ENCODE measurements around the gene IL13RA1.
"Not testable (repeated sequence)": the region's sequence is repeated elsewhere in the genome, so short reads cannot be mapped to it uniquely, and the experiment has no call there.

The IL13RA1 gene

DNA sequence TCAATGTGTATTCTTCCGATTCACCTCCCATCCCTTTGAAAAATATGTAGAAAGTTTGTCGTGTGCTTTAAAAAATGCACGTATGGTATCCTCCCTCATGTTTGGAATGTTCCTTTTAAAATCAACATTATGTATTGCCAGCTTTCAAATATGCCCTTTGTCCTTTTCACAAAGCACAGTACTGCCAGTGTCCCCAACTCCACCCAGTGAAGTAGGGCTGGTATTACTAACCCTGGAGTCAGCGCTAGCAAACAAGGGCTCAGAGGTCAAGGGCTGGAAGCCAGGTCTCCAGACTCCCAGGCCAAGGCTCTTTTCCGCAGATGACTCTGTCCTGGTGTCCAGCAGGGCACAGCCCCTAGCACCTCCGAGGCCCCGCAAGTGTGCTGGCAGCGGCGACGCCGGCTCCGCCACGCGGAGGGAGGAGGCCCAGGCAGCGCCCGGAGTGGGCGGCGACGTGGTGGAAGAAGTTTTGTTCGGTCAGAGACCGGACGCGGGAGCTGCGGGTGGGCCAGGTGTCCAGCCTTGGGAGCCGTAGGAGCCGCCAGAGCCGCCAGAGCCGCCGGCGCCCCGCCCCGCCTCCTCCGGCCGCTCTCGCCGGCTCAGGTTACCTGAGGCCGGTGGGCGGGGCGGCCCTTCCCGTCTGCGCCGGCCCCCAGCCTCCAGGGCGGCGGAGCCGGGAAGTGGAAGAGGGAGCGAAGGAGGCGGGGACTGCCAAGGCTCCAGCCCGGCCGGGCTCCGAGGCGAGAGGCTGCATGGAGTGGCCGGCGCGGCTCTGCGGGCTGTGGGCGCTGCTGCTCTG lies at the start of gene IL13RA1:
Gene IL13RA1, plus strand, starts transcription at position 720 of the 799 bp plus-strand sequence. Its CDS starts 33 bp downstream, at position 753.
- peak; percentile 58 for DNase-seq (ENCODE audit: low spot score)

DNA sequence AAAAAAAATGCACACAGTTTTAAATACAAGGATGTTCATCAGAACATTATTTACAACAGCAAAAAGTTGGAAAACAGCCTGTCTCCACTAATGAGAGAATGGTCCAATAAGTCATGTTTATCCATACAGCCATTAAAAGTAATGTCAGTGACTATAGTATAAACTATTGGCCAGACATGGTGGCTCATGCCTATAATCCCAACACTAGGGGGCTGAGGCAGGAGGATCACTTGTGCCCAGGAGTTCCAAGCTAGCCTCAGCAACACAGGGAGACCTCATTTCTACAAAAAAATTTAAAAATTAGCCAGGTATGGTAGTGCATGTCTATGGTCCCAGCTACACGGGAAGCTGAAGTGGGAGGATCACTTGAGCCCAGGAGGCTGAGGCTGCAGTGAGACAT lies 48.1 kb upstream of the IL13RA1 start:
- no peak for DNase-seq (ENCODE audit: low spot score)

DNA sequence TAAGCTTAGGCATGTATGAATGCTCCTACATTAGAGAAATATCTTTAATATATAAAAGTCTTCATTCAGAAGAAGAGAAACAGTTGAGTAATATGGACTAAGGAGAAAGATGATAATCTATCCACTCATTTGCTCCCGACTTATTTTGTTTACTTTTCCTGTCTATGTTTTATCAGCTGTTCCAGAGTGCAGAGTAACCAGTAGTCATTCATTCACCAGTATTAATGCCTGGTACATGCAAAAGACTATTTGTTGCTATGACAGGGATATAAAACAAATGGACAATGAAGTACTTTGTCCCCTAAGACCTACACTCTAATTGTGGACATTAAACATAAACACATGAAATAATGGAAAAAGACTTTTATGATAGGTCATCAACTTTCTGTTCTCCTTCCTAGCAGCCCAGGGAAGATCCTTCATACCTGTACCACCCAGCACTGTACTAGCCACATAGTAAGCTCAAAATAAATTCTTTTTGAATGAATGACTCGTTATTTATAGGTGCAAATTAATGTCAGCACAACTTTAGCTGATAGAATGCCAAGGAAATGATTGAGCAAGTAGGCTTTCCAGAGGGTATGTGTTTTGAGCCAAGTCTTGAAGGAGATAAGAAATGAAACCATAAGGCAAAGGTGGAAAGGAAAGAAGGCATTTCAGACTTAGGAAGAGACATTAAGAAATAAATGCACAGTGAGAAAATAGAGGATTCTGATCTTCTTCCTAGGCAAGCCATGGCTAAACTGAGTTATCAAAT lies 45.0 kb upstream of the IL13RA1 start:
- DNase-seq (ENCODE audit: low spot score) = no peak

DNA sequence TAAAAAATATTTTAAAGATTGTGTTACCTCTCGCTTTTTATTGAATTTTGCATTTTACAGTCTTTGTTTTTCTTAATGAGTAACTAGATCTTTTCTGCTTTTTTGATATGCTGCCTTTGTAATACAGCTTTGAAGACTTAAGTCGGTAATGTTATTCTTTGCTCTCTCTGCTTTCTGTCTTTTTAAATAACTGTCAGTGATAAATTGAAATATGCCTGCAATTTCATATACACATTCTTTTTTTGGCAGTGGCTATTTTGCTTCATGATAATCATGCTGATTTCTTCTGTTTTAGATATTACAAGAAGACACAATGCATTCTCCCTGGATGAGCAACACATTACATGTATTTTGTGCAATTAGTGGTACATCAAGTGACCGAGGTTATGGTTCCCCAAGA lies 42.0 kb upstream of the IL13RA1 start:
- no peak for DNase-seq (ENCODE audit: low spot score)

DNA sequence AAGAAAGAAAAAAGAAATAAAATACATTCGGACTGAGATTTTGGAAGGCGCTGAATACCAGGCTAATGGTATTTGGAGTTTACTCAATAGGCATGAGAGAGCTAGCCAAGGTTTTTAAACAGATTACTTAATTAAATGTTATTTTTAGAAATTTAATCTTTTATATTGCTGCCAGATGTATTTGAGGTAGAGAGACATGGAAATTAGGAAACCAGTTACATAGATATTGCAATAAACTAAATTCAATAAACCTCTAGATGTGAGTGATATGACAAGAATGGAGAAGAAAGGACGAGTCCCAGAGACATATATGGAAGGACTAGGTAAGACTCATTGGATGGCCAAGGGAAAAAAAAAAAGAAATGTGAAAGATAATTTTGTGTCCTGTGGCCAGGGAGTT lies 38.5 kb upstream of the IL13RA1 start:
- DNase-seq (ENCODE audit: low spot score) = no peak

DNA sequence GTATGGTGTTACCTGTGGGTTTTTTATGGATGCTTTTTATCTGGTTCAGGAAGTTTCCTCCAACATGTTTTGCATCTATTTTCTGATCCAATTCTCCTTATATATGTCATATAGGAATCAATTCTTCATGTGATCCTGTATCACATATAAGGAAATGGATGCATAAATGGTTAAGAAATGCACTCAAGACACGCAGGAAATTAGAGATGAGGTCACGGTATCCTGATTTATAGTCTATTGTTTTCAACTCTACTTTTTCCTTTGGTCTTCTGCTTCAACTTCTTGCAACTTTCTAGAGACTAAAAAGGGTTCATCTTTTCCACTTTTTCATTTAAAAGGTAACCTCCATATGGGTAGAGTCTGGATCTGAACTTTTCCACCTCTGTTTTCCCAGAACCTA lies 33.6 kb upstream of the IL13RA1 start:
- DNase-seq (ENCODE audit: low spot score) = no peak

DNA sequence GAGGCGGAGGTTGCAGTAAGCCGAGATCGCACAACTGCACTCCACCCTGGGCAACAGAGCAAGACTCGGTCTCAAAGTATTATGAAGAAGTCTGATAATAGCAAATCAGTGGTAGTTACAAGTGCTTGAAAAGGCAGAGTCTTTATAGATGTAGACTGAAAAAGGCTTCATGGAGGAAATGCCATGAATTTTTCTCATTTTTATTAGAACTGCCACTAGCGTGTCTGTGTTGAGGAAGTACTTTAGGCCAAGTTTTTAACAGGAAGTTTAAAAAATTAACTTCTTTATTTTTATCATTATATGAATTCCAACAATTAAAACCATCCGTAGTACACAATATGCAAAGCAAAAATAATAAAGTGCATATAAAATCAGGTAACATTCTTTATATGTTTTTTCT lies 32.8 kb upstream of the IL13RA1 start:
- no peak for DNase-seq (ENCODE audit: low spot score)

DNA sequence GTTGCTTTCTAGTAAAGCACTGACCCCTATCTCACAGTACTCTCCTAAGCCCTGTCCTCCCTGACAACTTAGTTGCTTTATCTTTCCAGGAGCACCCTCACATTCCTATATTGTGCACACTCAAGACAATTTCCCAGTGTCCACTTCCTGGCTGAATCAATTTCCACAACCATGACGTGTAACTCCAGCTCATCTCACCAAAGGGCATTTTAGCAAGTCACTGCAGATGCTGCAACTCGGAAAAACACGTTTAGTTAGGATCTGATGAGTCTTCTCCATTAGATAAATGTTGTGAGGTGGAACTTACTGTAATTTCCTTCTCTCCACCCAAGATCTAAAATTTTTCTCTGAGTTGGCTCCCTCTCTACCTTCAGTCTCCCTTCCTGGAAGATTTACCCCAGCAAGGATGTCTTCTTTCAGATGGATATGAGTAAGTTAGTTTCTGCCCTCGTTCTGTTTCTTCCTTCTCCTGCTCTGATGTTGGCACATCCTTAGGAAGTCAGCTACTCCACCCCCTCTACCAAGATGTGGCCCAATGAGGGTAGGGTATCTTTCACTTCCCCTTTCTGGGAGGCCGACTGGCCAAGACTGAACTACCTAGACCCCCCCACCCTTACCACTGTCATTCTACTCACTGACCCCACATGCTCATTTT lies 28.8 kb upstream of the IL13RA1 start:
- no peak for DNase-seq (ENCODE audit: low spot score)

DNA sequence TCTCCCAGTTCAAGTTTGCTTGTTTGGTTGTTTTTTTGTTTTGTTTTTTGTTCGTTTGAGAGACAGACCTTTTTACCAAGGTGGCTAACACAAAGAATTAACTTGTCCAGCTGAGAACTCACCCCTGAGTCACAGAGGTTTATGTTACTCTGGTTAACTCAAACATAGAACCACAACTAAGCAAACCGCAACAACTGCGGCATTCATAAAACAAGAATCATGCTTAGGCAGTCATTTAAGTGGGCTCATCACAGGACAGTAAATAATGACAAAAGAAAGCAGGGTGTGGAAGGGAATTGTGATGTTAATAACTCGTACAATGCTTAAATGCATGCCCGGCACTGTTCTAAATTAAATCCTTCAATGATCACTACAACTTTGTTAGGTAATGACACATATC lies 24.7 kb upstream of the IL13RA1 start:
- DNase-seq (ENCODE audit: low spot score) = no peak

DNA sequence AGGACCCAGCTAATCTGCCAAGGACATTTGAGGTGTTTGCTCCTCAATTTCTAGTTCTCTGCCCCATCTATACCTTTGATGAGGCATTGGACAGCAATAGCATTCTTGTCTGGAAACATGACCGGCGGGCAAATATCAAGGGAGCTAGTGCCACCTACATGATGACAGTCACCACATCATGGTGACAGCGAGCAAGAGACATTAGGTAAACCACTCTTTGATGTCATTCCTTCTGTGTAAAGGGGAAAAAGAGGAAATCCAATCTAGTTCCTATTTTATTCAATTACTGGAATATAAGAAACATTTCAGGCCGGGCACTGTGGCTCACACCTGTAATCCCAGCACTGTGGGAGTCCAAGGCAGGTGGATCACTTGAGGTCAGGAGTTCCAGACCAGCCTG lies 20.7 kb upstream of the IL13RA1 start:
- no peak for DNase-seq (ENCODE audit: low spot score)

DNA sequence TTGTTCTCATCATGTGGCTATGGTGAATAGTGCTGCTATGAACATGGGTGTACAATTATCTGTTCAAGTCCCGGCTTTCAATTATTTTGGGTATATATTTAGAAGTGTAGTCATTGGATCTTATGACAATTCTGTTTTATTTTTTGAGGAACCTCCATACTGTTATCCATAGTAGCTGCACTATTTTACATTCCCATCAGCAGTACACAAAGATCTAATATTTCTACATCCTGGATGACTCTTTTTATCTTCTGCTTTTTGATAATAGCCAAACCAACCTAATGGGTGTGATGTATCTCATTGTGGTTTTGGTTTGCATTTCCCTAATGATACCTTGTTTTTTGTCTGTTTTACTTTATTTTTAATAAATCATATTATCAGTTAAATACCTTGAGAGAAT lies 12.9 kb upstream of the IL13RA1 start:
- no peak for DNase-seq (ENCODE audit: low spot score)

DNA sequence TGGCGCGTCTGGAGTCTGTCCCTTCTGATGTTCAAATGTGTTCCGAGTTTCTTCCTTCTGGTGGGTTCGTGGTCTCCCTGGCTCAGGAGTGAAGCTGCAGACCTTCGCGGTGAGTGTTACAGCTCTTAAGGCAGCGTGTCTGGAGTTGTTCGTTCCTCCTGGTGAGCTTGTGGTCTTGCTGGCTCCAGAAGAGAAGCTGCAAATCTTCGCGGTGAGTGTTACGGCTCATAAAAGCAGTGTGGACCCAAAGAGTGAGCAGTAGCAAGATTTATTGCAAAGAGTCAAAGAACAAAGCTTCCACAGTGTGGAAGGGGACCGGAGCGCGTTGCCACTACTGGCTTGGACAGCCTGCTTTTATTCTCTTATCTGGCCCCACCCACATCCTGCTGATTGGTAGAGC lies 11.5 kb upstream of the IL13RA1 start:
- not testable (repeated sequence) for DNase-seq (ENCODE audit: low spot score)

DNA sequence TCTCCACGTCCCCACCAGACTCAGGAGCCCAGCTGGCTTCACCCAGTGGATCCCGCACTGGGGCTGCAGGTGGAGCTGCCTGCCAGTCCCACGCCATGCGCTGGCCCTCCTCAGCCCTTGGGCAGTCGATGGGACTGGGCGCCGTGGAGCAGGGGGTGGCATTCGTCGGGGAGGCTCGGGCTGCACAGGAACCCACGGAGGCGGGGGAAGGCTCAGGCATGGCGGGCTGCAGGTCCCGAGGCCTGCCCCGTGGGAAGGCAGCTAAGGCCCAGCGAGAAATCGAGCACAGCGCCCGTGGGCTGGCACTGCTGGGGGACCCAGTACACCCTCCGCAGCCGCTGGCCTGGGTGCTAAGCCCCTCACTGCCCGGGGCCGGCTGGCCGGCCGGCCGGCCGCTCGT lies 10.6 kb upstream of the IL13RA1 start:
- not testable (repeated sequence) for DNase-seq (ENCODE audit: low spot score)

DNA sequence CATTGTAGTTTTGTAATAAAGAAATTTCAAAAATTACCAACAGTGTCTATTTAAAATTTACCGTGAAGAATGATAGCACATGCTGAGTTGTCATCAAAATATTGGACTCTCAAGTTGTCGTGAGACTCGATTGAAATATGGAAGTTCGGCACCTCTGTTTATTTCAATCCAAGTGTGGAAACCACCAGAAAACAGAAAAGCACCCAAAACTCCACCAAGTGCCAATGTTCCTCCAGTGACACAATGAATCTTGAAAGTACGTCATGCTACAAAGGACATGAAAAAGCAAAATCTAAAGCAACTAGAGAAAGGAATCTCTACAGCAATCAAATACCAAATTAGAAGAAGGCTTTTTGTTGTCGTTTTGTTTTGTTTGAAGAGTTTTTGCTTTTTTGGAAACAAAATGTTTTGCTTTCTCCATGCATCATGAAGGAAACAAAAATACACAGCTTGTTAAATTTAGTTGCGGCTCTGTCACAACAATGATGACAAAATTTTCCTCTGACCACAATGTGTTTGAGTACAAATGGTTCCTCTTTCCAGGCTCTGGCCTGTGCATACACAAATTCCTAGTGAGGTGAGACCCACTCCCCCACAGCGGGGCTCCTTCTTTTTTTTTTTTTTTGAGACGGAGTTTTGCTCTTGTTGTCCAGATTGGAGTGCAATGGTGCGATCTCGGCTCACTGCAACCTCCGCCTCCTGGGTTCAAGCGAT lies 9.6 kb upstream of the IL13RA1 start:
- no peak for DNase-seq (ENCODE audit: low spot score)

DNA sequence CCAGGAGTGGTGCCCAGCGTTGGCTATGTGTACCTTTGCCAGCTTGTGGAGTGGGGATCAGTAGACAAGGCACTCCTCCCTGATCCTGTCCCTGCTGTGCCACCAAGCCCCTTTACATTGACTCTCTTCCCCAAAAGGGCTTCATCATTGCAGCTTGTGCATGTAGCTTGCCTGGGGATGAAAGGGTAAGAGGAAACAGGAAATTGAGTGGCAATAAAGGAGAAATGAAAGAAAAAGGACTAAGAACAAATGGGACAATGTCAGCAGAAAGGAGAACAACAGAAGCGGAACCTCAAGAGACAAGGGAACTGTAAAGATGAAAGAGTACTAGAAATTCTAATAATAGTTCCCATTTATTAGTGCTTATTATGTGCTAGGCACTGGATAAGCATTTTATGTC lies 8.7 kb upstream of the IL13RA1 start:
- DNase-seq (ENCODE audit: low spot score) = no peak

DNA sequence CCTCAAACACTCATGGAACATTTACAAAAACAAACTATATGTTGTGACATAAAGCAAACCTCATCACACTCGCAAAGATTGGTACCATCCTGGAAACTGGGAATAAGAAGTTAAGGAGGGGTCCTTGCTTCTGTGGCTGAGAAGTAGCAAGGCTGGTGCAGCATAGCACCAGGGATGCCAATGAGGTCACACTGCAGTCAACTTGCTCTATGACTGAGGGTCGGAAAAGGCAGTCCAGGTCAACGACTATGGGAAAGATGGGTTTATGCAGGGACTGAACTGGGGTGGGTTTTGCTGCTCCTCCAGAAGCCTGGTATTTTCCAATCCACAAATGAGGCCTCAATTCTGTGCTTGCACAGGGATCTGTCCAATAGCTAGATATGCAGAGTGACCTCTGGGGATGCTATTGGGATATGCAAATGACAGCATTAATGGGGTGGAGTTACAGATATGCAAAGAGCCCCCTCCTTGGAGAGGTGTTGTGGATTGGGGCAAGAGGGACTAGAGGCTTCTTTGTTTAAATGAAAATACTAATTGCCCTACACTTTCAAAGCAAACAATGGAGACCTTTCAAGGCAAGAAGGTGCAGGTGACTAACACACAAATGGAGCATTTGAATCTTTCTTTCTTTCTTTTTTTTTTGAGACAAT lies 7.2 kb upstream of the IL13RA1 start:
- DNase-seq (ENCODE audit: low spot score) = no peak

DNA sequence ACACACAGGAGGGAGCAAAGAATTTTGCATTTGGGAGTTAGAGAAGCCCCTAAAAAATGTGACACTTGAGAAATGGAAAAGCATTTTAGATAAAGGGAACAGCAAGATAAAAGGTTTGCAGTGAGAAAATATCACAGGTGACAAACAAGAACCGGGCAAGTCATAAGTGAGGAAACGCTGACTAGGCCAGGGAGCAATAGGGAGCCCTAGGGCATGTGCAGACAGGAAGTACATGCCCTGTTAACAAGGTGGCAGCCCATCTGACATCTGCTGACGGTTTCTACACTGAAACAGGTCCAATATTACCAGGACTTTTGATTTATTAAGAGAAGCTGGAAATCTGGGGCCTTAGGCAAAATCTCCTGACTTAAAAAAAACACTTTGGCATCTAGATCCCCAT lies 4.0 kb upstream of the IL13RA1 start:
- no peak for DNase-seq (ENCODE audit: low spot score)

DNA sequence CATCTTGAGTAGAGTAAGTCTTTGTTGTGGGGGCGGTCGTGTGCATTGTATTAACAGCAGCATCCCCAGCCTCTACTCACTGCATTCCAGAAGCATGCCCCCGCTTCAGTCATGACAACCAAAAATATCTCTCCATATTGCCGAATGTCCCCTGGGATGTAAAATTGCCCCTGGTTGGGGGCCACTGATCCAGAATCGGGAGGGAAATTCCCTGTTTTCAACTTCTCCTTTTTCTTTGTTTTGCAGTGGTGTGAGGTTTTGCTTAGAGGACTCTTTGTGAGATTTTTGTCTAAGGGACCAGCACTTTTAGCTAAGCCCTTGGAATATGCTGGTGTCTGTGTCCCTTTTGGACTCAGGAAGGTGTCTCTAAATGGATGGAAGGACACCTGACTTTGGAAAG lies 3.0 kb upstream of the IL13RA1 start:
- no peak for DNase-seq (ENCODE audit: low spot score)

DNA sequence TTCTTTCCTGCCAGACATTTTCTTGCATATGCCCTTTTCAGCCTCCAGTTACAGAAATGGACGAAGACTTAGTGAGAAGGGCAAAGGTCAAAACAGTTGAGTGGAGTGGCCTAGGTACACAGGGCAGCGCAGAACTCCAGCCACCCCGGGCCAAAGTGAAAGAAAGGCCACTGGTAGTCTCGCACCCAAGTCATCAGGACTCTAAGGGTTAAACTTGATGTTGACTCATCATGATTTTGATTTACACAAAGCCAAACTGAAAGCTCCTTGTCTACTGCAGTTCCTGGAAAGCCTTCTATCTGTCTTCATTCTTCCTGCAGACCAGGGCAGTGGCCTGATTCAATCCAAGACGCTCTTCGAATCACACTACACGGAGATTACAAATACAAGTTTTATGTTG lies 2.6 kb upstream of the IL13RA1 start:
- no peak for DNase-seq (ENCODE audit: low spot score)

DNA sequence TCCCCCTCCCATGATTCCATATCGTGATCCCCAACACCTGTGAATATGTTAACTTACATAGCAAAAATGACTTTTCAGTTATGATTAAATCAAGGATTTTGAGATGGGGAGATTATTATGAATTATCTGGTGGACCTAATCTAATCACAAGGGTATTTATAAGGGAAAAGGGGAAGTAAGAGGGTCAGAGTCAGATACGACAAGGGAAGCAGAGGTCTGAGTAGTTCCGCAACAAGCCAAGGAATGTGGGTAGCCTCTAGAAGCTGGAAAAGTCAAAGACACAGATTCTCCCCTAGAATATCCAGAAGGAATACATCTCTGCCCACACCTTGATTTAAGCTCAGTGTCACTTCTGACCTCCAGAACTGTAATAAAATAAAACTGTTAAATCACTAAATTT lies 1.0 kb upstream of the IL13RA1 start:
- DNase-seq (ENCODE audit: low spot score) = no peak

DNA sequence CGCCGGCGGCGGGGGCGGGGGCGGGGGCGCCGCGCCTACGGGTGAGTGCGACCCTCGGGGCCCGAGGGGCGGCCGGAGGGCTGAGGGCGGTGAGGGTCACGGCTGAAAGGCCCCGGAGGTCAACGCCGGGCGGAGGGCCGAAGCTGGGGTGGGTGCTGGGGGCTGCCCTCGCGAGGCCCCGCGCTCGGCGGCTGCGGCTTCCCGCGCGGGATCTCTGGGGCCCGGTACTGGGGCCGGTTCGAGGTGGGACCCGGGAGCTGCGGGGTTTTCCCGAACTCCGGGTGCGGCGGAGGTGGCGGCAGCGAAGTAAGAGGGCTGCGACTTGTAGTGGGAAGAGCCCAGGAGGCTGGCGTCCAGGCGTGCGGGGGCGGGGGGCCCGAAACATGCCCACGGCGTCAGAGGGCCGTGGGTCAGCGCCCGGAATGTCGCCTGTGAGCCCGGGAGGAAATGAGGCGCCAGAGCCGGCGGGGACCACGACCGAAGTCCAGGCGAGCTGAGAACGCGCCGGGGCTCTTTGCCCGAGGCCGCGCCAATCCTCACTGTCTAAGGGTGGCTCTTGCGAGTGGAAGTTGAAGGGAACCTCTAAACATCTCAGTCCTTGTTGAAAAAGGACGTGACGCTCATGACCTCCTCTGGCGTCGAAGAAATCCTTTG lies 407 bp downstream of the IL13RA1 start:
- DNase-seq (ENCODE audit: low spot score) = no peak

Measured in HuH-7.5 (cell line).